GM21717 (cell line): Measurements from ENCODE around the gene ATAD5.
A peak's percentile ranks its signal among the peaks of the same experiment; 100 is the strongest.
"Not testable (repeated sequence)": the region's sequence is repeated elsewhere in the genome, so short reads cannot be mapped to it uniquely, and the experiment has no call there.

Source experiments
- ATAC-seq: cut with Tn5 transposase; IDR thresholded peaks from one replicate; pipeline ENCODE4 v1.9.1; 2021; ENCODE audit warnings: mild to moderate bottlenecking, moderate library complexity; ENCODE audit not compliant: unreplicated experiment

The ATAD5 gene

GRCh38 chr17:30831663-30832437 is at the start of gene ATAD5:
ATAD5 (plus strand) TSS chr17:30831966; CDS start chr17:30832348, 382 bp downstream.
- ATAC-seq = peak; percentile 61

- no peak for ATAC-seq
Observed at GRCh38 chr17:30782206-30782605, 49.6 kb upstream of the ATAD5 start.

GRCh38 chr17:30788918-30789317 is 42.8 kb upstream of the ATAD5 start:
- no peak for ATAC-seq

GRCh38 chr17:30790279-30790678 is 41.5 kb upstream of the ATAD5 start:
- no peak for ATAC-seq

- ATAC-seq = no peak
Observed at GRCh38 chr17:30793282-30793977, 38.3 kb upstream of the ATAD5 start.

- no peak for ATAC-seq
Observed at GRCh38 chr17:30794372-30794771, 37.4 kb upstream of the ATAD5 start.

- ATAC-seq = no peak
Observed at GRCh38 chr17:30796016-30796415, 35.8 kb upstream of the ATAD5 start.

- no peak for ATAC-seq
Observed at GRCh38 chr17:30801671-30802070, 30.1 kb upstream of the ATAD5 start.

GRCh38 chr17:30805944-30806456 is 25.8 kb upstream of the ATAD5 start:
- no peak for ATAC-seq

DNA sequence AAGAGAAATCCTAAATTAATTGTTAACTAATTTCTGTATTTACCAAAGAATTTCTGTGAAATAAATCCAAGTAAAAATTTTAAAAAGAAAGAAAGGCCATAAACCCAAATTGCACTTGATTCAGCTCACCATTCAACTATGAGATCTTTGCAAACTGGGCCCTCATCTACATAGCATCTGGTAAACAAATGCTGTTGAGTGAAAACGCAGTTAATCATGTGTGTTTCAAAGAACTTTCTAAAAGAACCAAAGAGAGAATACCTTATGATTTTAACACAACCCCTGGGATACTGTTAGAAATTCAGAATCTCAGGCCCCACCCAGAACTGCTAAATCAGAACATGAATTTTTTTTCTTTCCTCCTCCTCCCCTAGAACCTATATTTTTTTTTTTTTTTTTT is 23.9 kb upstream of the ATAD5 start:
- ATAC-seq = no peak

DNA sequence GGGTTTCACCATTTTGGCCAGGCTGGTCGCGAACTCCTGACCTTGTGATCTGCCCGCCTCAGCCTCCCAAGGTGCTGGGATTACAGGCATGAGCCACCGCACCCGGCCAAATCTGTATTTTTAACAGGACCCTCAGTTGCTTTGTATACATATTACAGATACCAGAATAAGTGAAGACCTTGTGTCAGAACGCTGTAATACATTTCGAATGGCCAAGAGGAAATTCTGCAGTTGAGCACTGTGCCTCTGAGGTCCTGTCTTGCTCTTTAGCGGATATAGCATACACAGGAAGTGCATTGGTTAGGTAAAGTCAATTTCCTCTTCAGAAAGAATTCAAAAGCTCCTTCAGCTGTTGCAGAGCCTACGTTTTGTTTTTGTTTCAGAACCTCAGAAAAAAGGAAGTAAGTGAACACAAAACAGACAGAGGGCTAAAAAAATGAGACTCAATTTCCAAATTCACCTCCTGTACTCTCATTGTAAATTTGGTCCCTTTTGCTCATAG is 22.9 kb upstream of the ATAD5 start:
- ATAC-seq = no peak

DNA sequence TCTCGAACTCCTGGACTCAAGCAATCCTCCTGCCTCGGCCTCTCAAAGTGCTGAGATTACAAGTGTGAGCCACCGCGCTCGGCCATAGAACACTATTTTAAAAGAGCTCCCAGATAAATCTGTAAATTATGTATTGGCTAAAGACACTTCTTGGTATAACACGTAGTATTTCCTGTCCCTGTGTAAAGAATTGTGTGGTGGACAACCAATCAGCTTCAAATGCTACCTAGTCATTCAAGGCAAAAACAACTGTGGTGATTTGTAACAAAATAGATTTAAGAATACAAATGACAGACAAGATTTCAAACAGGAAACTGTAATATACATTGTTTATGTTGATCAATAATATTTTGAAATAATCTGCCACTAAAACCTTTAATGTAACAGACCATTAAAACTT is 21.9 kb upstream of the ATAD5 start:
- no peak for ATAC-seq

- ATAC-seq = no peak
Observed at GRCh38 chr17:30812218-30813177, 19.3 kb upstream of the ATAD5 start.

GRCh38 chr17:30814236-30814635 is 17.5 kb upstream of the ATAD5 start:
- not testable (repeated sequence) for ATAC-seq

DNA sequence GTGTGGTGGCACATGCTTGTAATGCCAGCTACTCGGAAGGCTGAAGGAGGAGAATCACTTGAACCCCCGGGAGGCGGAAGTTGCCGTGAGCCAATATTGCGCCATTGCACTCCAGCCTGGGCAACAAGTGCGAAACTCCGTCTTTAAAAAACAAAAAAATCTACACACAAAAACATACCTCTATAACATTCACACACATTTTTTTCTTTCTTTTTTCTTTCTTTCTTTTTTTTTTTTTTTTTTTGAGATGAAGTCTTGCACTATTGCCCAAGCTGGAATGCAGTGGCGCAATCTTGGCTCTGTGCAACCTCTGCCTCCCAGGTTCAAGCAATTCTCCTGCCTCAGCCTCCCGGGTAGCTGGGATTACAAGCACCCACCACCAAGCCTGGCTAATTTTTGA is 16.9 kb upstream of the ATAD5 start:
- ATAC-seq = not testable (repeated sequence)

- no peak for ATAC-seq
Observed at GRCh38 chr17:30816165-30816564, 15.6 kb upstream of the ATAD5 start.

DNA sequence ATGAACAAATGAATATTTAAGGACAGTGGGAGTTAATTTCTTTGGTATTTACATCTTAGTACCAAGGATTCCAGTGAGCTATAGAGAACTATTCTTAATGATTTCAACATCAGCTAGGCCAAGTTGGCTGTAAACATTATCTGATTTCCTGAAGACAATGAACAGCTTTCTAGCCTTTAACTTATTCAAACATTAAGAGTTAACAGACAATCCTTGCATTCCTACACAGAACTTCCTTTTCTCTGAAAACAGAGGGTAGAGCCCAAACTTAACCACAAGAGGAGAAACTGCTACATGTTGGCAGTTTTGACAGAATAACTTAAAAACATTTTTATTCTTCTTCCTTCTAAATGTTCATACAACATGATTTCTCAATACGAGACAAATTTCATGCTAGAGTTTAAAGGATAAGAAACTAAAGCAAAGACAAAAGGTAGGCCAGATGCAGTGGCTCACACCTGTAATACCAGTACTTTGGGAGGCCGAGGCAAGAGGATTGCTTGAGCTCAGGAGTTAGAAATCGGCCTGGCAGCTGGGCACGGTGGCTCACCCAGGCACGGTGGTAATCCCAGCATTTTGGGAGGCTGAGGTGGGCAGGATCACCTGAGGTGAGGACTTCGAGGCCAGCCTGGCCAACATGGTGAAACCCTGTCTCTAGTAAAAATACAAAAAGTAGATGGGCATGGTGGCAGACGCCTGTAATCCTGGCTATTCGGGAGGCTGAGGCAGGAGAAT is 11.6 kb upstream of the ATAD5 start:
- no peak for ATAC-seq

- ATAC-seq = no peak
Observed at GRCh38 chr17:30821871-30822723, 9.7 kb upstream of the ATAD5 start.

DNA sequence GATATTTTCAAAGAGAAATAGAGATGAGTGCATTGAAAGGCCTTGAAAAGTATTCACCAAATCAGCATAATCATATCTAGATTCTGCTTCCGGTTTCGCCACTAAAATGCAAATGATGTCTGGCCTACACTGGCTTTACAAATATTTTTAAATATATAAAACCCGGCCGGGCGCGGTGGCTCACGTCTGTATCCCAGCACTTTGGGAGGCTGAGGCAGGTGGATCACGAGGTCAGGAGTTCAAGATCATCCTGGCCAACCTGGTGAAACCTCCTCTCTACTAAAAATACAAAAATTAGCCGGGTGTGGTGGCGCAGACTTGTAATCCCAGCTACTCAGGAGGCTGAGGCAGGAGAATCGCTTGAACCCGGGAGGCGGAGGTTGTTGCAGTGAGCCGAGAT is 8.8 kb upstream of the ATAD5 start:
- not testable (repeated sequence) for ATAC-seq
